ENCODE data around the gene DNAAF2.

Gene DNAAF2

DNA sequence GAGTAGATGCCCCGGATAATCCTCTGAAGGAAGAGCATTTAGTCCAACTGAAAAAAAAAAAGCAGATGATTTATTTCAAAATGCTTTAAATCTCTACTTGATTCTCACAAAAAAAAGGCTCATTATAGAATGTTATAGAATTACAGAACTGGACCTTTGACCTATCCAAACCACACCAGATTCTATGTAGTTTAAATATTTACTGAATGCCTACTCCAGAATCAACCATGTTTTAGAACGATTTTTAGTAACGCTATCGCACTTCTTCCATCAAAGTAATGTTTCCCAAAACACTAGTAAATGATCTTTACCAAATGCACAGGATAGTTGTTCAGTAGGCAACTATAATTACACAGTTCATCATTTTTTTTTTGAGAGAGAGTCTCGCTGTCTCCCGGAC, 51.4 kb downstream of the DNAAF2 start:
- WGBS (ENCODE audit: extremely low coverage, insufficient coverage, low lambda C conversion rate), result no CpG with 5 or more reads among the region's 6 CpGs
- no peak overlapping the region for H3K4me3 ChIP-seq (ENCODE audit: low read length)

GRCh38 chr14:49582113-49582977, 52.7 kb downstream of the DNAAF2 start:
- H3K9ac ChIP-seq (ENCODE audit: low read length), result peak overlapping the region; percentile 42
- WGBS (ENCODE audit: extremely low coverage, insufficient coverage, low lambda C conversion rate), result 100% methylated on average over 1 of the region's 4 CpGs
- H2BK15ac ChIP-seq (replicated peaks; ENCODE audit: low read depth), result no peak overlapping the region
- H3K18ac ChIP-seq (ENCODE audit: low read length), result no peak overlapping the region
- H4K5ac ChIP-seq (ENCODE audit: low read length), result peak overlapping the region; percentile 68
- no peak overlapping the region for H3K4ac ChIP-seq (ENCODE audit: low read depth, low read length)
- no peak overlapping the region for H2AK5ac ChIP-seq (ENCODE audit: low read length)
- H3K79me1 ChIP-seq (ENCODE audit: low read length), result peaks cover 16% of the 10 kb centered on the region
- no peaks in the 10 kb centered on the region for H3K27me3 ChIP-seq (ENCODE audit: insufficient read depth, low read length, poor library complexity)
- no peak for DNase-seq
- peak overlapping the region; percentile 18 for H3K56ac ChIP-seq (ENCODE audit: low read length)
- no peak overlapping the region for H3K23ac ChIP-seq (ENCODE audit: low read length)
- H3K36me3 ChIP-seq (ENCODE audit: control insufficient read depth, insufficient read depth, low read length), result peaks cover 7% of the 10 kb centered on the region
- H3K4me1 ChIP-seq (ENCODE audit: control insufficient read depth, low read depth, low read length), result no peaks in the 10 kb centered on the region
- no peak overlapping the region for H2BK5ac ChIP-seq (ENCODE audit: low read length)
- no peak overlapping the region for H2BK120ac ChIP-seq (ENCODE audit: low read depth, low read length)
- no peak overlapping the region for H3K27ac ChIP-seq (ENCODE audit: low read depth, low read length)
- no peak overlapping the region for H4K8ac ChIP-seq (ENCODE audit: low read depth, low read length)
- H3K79me2 ChIP-seq (ENCODE audit: control insufficient read depth, insufficient read depth, low read length), result peaks cover 55% of the 10 kb centered on the region
- no peak overlapping the region for H3K4me3 ChIP-seq (ENCODE audit: low read length)
- H3K4me2 ChIP-seq (ENCODE audit: low read length), result peak overlapping the region; percentile 8

More for the DNA sequence above, 51.4 kb downstream of the DNAAF2 start:
- Histone ChIP-seq H4K5ac (ENCODE audit: low read length) (no peak overlapping the region), H3K4ac (ENCODE audit: low read depth, low read length) (no peak overlapping the region), H3K9ac (ENCODE audit: low read length) (peak overlapping the region; percentile 100), H4K8ac (ENCODE audit: low read depth, low read length) (no peak overlapping the region), H2BK120ac (ENCODE audit: low read depth, low read length) (no peak overlapping the region), H3K18ac (ENCODE audit: low read length) (no peak overlapping the region), H2BK15ac (replicated peaks; ENCODE audit: low read depth) (no peak overlapping the region), H3K27ac (ENCODE audit: low read depth, low read length) (no peak overlapping the region), H3K36me3 (ENCODE audit: control insufficient read depth, insufficient read depth, low read length) (peaks cover 6% of the 10 kb centered on the region), H2AK5ac (ENCODE audit: low read length) (no peak overlapping the region), H2BK5ac (ENCODE audit: low read length) (no peak overlapping the region), H3K56ac (ENCODE audit: low read length) (peak overlapping the region; percentile 89), H3K4me1 (ENCODE audit: control insufficient read depth, low read depth, low read length) (no peaks in the 10 kb centered on the region), H3K79me2 (ENCODE audit: control insufficient read depth, insufficient read depth, low read length) (peaks cover 55% of the 10 kb centered on the region), H3K79me1 (ENCODE audit: low read length) (peaks cover 16% of the 10 kb centered on the region), H3K4me2 (ENCODE audit: low read length) (peak overlapping the region; percentile 83), H3K27me3 (ENCODE audit: insufficient read depth, low read length, poor library complexity) (no peaks in the 10 kb centered on the region), H3K23ac (ENCODE audit: low read length) (no peak overlapping the region)
- no peak for DNase-seq

DNA sequence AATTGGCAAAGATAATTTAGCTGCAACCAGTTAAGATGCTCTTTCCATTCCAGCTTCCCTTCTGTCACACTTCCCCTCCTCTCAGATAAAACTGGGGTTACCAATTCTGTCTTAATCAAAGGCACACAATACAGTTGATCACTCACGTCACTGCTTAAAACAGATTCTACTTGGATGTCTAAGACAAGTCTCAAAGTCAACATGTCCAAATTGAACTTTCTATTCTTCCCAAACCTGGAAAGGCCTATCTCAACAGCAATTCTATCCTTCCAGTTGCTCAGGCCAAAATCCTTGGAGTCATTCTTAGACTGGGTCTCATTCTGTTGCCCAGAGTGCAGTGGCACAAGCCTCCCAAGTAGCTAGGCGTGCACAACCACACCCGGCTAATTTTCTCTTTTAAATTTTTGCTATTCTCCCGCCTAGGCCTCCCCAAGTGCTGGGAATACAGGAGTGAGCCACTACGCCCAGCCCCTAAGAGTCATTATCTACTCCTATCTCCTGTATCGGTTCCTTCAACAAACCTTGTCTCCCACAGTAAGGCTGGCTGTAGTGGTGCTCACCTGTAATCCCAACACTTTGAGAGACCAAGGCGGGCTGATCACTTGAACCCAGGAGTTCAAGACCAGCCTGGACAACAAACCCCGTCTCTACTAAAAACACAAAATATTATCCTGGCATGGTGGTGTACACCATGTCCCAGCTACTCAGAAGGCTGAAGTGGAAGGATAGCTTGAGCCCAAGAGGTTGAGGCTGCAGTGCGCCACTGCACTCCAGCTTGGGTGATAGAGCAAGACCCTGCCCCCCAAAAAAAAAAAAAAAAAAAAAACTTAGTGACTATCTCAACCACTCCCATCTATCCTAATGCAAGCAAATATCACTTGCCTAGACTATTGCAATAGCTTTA, 53.6 kb downstream of the DNAAF2 start:
- Histone ChIP-seq H3K79me2 (ENCODE audit: control insufficient read depth, insufficient read depth, low read length) (peaks cover 55% of the 10 kb centered on the region), H4K5ac (ENCODE audit: low read length) (no peak overlapping the region), H3K4me2 (ENCODE audit: low read length) (no peak overlapping the region), H2BK120ac (ENCODE audit: low read depth, low read length) (no peak overlapping the region), H2BK15ac (replicated peaks; ENCODE audit: low read depth) (no peak overlapping the region), H3K4ac (ENCODE audit: low read depth, low read length) (peak overlapping the region; percentile 6), H3K9ac (ENCODE audit: low read length) (peak overlapping the region; percentile 4), H3K4me3 (ENCODE audit: low read length) (no peak overlapping the region), H2BK5ac (ENCODE audit: low read length) (no peak overlapping the region), H3K79me1 (ENCODE audit: low read length) (peaks cover 16% of the 10 kb centered on the region), H4K8ac (ENCODE audit: low read depth, low read length) (no peak overlapping the region), H3K36me3 (ENCODE audit: control insufficient read depth, insufficient read depth, low read length) (peaks cover 13% of the 10 kb centered on the region), H3K27ac (ENCODE audit: low read depth, low read length) (no peak overlapping the region), H3K4me1 (ENCODE audit: control insufficient read depth, low read depth, low read length) (no peaks in the 10 kb centered on the region), H3K18ac (ENCODE audit: low read length) (no peak overlapping the region), H3K23ac (ENCODE audit: low read length) (no peak overlapping the region), H3K56ac (ENCODE audit: low read length) (no peak overlapping the region), H2AK5ac (ENCODE audit: low read length) (no peak overlapping the region), H3K27me3 (ENCODE audit: insufficient read depth, low read length, poor library complexity) (no peaks in the 10 kb centered on the region)
- DNase-seq, result no peak
- no CpG with 5 or more reads among the region's 9 CpGs for WGBS (ENCODE audit: extremely low coverage, insufficient coverage, low lambda C conversion rate)

DNA sequence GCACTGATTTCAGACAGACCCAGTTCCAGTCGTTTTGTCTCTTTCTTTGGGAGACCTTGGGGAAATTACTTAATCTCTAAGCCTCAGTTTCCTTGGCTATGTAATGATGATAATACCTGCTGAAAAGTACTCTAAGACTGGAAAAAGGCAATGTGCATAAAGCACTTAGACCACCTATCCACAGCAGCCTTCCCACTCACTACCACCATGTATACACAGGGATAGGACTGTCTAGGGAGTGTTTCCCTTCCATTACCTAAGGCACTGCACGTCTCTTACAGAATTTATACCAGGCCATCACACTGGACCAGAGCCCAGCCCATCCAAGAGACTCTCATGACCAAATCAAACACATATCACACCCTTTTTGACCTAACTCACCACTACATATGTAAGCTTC, 55.2 kb downstream of the DNAAF2 start:
- Histone ChIP-seq H3K4ac (ENCODE audit: low read depth, low read length) (no peak overlapping the region), H3K4me3 (ENCODE audit: low read length) (no peak overlapping the region), H3K9ac (ENCODE audit: low read length) (no peak overlapping the region), H4K5ac (ENCODE audit: low read length) (no peak overlapping the region), H2AK5ac (ENCODE audit: low read length) (no peak overlapping the region), H2BK5ac (ENCODE audit: low read length) (no peak overlapping the region), H3K23ac (ENCODE audit: low read length) (no peak overlapping the region), H2BK120ac (ENCODE audit: low read depth, low read length) (no peak overlapping the region), H3K79me1 (ENCODE audit: low read length) (peaks cover 16% of the 10 kb centered on the region), H3K56ac (ENCODE audit: low read length) (no peak overlapping the region), H3K79me2 (ENCODE audit: control insufficient read depth, insufficient read depth, low read length) (peaks cover 42% of the 10 kb centered on the region), H3K27me3 (ENCODE audit: insufficient read depth, low read length, poor library complexity) (no peaks in the 10 kb centered on the region), H3K36me3 (ENCODE audit: control insufficient read depth, insufficient read depth, low read length) (peaks cover 14% of the 10 kb centered on the region), H3K27ac (ENCODE audit: low read depth, low read length) (no peak overlapping the region), H3K4me1 (ENCODE audit: control insufficient read depth, low read depth, low read length) (no peaks in the 10 kb centered on the region), H4K8ac (ENCODE audit: low read depth, low read length) (no peak overlapping the region), H2BK15ac (replicated peaks; ENCODE audit: low read depth) (no peak overlapping the region), H3K18ac (ENCODE audit: low read length) (no peak overlapping the region), H3K4me2 (ENCODE audit: low read length) (no peak overlapping the region)
- WGBS (ENCODE audit: extremely low coverage, insufficient coverage, low lambda C conversion rate), result no CpG with 5 or more reads among the region's 2 CpGs
- DNase-seq, result no peak

GRCh38 chr14:49578141-49578540, 56.9 kb downstream of the DNAAF2 start:
- H3K79me1 ChIP-seq (ENCODE audit: low read length), result peaks cover 16% of the 10 kb centered on the region
- peaks cover 27% of the 10 kb centered on the region for H3K79me2 ChIP-seq (ENCODE audit: control insufficient read depth, insufficient read depth, low read length)
- H3K27me3 ChIP-seq (ENCODE audit: insufficient read depth, low read length, poor library complexity), result no peaks in the 10 kb centered on the region
- H2BK120ac ChIP-seq (ENCODE audit: low read depth, low read length), result no peak overlapping the region
- peaks cover 12% of the 10 kb centered on the region for H3K36me3 ChIP-seq (ENCODE audit: control insufficient read depth, insufficient read depth, low read length)
- H3K4me1 ChIP-seq (ENCODE audit: control insufficient read depth, low read depth, low read length), result no peaks in the 10 kb centered on the region
- H2BK5ac ChIP-seq (ENCODE audit: low read length), result no peak overlapping the region
- H3K4me3 ChIP-seq (ENCODE audit: low read length), result no peak overlapping the region
- no peak overlapping the region for H2AK5ac ChIP-seq (ENCODE audit: low read length)
- H3K23ac ChIP-seq (ENCODE audit: low read length), result no peak overlapping the region
- H3K56ac ChIP-seq (ENCODE audit: low read length), result no peak overlapping the region
- H3K4me2 ChIP-seq (ENCODE audit: low read length), result no peak overlapping the region
- WGBS (ENCODE audit: extremely low coverage, insufficient coverage, low lambda C conversion rate), result 100% methylated on average over 1 of the region's 1 CpG
- H2BK15ac ChIP-seq (replicated peaks; ENCODE audit: low read depth), result no peak overlapping the region
- no peak overlapping the region for H4K8ac ChIP-seq (ENCODE audit: low read depth, low read length)
- no peak overlapping the region for H4K5ac ChIP-seq (ENCODE audit: low read length)
- no peak overlapping the region for H3K4ac ChIP-seq (ENCODE audit: low read depth, low read length)
- no peak for DNase-seq
- no peak overlapping the region for H3K27ac ChIP-seq (ENCODE audit: low read depth, low read length)
- no peak overlapping the region for H3K9ac ChIP-seq (ENCODE audit: low read length)
- H3K18ac ChIP-seq (ENCODE audit: low read length), result no peak overlapping the region

Data from mesendoderm (in vitro differentiated cells).